ENCODE measurements around the gene GAB3. TPM values are rescaled to one million over a fixed set of nuclear protein-coding genes. Genes with fewer than 3 reads are reported as not detected.

GAB3 gene
- total RNA-seq, 1 donor from 2014 or later = 1.7 TPM

DNA sequence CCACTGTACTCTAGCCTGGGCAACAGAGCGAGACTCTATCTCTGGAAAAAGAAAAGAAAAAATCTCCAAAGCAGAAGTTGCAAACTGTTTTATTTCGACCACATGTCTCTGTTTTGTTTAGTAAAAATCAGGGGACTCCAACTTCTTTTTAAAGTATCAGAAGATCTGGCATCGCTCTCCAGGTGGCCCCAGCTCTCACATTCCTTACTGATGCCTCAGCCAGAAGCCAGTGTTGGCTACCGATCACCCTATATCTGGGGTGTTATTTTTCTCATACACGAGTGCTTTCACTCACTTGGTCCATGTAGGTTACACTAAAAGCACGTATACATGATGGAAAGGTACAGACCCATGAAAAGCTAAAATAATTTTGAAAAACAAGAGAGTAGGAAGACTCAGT lies 46.1 kb upstream of the GAB3 start:
- Histone ChIP-seq H3K4me1 (ENCODE audit: insufficient read depth, low read length) (peaks cover 14% of the 10 kb centered on the region), H3K9ac (ENCODE audit: low read length) (no peak overlapping the region), H3K79me2 (ENCODE audit: insufficient read depth, low read length) (no peaks in the 10 kb centered on the region), H3K4me2 (ENCODE audit: low read length) (peak overlapping the region; percentile 30), H3K27me3 (ENCODE audit: insufficient read depth, low read length) (no peaks in the 10 kb centered on the region), H3K27ac (ENCODE audit: low read depth, low read length) (no peak overlapping the region), H3K4me3 (ENCODE audit: insufficient read depth, low read depth, low read length) (no peak overlapping the region), H2AFZ (ENCODE audit: low read depth, low read length) (no peak overlapping the region), H3K9me3 (ENCODE audit: insufficient read depth, low read depth, low read length) (no peaks in the 10 kb centered on the region), H3K36me3 (ENCODE audit: insufficient read depth, low read length) (no peaks in the 10 kb centered on the region), H4K20me1 (ENCODE audit: insufficient read depth, low read length) (no peaks in the 10 kb centered on the region)
- peak; percentile 19 for DNase-seq (ENCODE audit: low read depth)
- peak; percentile 81 for FAIRE-seq
- TF ChIP-seq EZH2 (IDR thresholded peaks at IDR 0.05; ENCODE audit: insufficient read depth, low read length) = no peak
- TF ChIP-seq, protein P1, sequence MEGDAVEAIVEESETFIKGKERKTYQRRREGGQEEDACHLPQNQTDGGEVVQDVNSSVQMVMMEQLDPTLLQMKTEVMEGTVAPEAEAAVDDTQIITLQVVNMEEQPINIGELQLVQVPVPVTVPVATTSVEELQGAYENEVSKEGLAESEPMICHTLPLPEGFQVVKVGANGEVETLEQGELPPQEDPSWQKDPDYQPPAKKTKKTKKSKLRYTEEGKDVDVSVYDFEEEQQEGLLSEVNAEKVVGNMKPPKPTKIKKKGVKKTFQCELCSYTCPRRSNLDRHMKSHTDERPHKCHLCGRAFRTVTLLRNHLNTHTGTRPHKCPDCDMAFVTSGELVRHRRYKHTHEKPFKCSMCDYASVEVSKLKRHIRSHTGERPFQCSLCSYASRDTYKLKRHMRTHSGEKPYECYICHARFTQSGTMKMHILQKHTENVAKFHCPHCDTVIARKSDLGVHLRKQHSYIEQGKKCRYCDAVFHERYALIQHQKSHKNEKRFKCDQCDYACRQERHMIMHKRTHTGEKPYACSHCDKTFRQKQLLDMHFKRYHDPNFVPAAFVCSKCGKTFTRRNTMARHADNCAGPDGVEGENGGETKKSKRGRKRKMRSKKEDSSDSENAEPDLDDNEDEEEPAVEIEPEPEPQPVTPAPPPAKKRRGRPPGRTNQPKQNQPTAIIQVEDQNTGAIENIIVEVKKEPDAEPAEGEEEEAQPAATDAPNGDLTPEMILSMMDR (IDR thresholded peaks at IDR 0.05; ENCODE audit: insufficient read depth, low read depth, low read length) = no peak
- H3K36me3 Mint-ChIP-seq (ENCODE audit: low read depth, unreplicated experiment) = no peaks in the 10 kb centered on the region
- peaks cover 13% of the 10 kb centered on the region for H3K4me1 Mint-ChIP-seq (ENCODE audit: low read depth, unreplicated experiment)
- H3K4me3 Mint-ChIP-seq (ENCODE audit: unreplicated experiment) = no peak overlapping the region
- peak overlapping the region; percentile 73 for H3K27ac Mint-ChIP-seq (ENCODE audit: unreplicated experiment)
- H3K27me3 Mint-ChIP-seq (ENCODE audit: low read depth, unreplicated experiment) = no peaks in the 10 kb centered on the region
- H3K9me3 Mint-ChIP-seq (ENCODE audit: unreplicated experiment) = peaks cover 3% of the 10 kb centered on the region

- no peaks in the 10 kb centered on the region for H3K36me3 ChIP-seq (ENCODE audit: insufficient read depth, low read length)
- H3K9ac ChIP-seq (ENCODE audit: low read length) = no peak overlapping the region
- no peaks in the 10 kb centered on the region for H4K20me1 ChIP-seq (ENCODE audit: insufficient read depth, low read length)
- no peak overlapping the region for H3K27ac ChIP-seq (ENCODE audit: low read depth, low read length)
- DNase-seq (ENCODE audit: low read depth) (no peak), FAIRE-seq (peak; percentile 94)
- no peaks in the 10 kb centered on the region for H3K79me2 ChIP-seq (ENCODE audit: insufficient read depth, low read length)
- no peak overlapping the region for H3K4me2 ChIP-seq (ENCODE audit: low read length)
- peaks cover 3% of the 10 kb centered on the region for H3K9me3 Mint-ChIP-seq (ENCODE audit: unreplicated experiment)
- H3K36me3 Mint-ChIP-seq (ENCODE audit: low read depth, unreplicated experiment) = no peaks in the 10 kb centered on the region
- TF ChIP-seq, protein P1 (IDR thresholded peaks at IDR 0.05; ENCODE audit: insufficient read depth, low read depth, low read length) = no peak
- no peak for TF ChIP-seq EZH2 (IDR thresholded peaks at IDR 0.05; ENCODE audit: insufficient read depth, low read length)
- H3K27ac Mint-ChIP-seq (ENCODE audit: unreplicated experiment) = no peak overlapping the region
- no peaks in the 10 kb centered on the region for H3K27me3 ChIP-seq (ENCODE audit: insufficient read depth, low read length)
- no peaks in the 10 kb centered on the region for H3K9me3 ChIP-seq (ENCODE audit: insufficient read depth, low read depth, low read length)
- H2AFZ ChIP-seq (ENCODE audit: low read depth, low read length) = no peak overlapping the region
- H3K4me3 ChIP-seq (ENCODE audit: insufficient read depth, low read depth, low read length) = no peak overlapping the region
- no peaks in the 10 kb centered on the region for H3K27me3 Mint-ChIP-seq (ENCODE audit: low read depth, unreplicated experiment)
- H3K4me3 Mint-ChIP-seq (ENCODE audit: unreplicated experiment) = no peak overlapping the region
- H3K4me1 ChIP-seq (ENCODE audit: insufficient read depth, low read length) = peaks cover 12% of the 10 kb centered on the region
- H3K4me1 Mint-ChIP-seq (ENCODE audit: low read depth, unreplicated experiment) = peaks cover 13% of the 10 kb centered on the region
Observed at GRCh38 chrX:154795016-154795415, 44.1 kb upstream of the GAB3 start.

GRCh38 chrX:154793084-154793795 lies 42.4 kb upstream of the GAB3 start:
- H3K9me3 ChIP-seq (ENCODE audit: insufficient read depth, low read depth, low read length) = no peaks in the 10 kb centered on the region
- no peak overlapping the region for H3K27ac Mint-ChIP-seq (ENCODE audit: unreplicated experiment)
- no peak overlapping the region for H2AFZ ChIP-seq (ENCODE audit: low read depth, low read length)
- DNase-seq (ENCODE audit: low read depth) (no peak), FAIRE-seq (no peak)
- no peaks in the 10 kb centered on the region for H4K20me1 ChIP-seq (ENCODE audit: insufficient read depth, low read length)
- H3K27me3 Mint-ChIP-seq (ENCODE audit: low read depth, unreplicated experiment) = no peaks in the 10 kb centered on the region
- H3K27me3 ChIP-seq (ENCODE audit: insufficient read depth, low read length) = no peaks in the 10 kb centered on the region
- peaks cover 4% of the 10 kb centered on the region for H3K4me1 ChIP-seq (ENCODE audit: insufficient read depth, low read length)
- no peak overlapping the region for H3K27ac ChIP-seq (ENCODE audit: low read depth, low read length)
- H3K9me3 Mint-ChIP-seq (ENCODE audit: unreplicated experiment) = peaks cover 3% of the 10 kb centered on the region
- no peak overlapping the region for H3K4me2 ChIP-seq (ENCODE audit: low read length)
- no peaks in the 10 kb centered on the region for H3K36me3 ChIP-seq (ENCODE audit: insufficient read depth, low read length)
- no peak overlapping the region for H3K4me3 Mint-ChIP-seq (ENCODE audit: unreplicated experiment)
- H3K36me3 Mint-ChIP-seq (ENCODE audit: low read depth, unreplicated experiment) = no peaks in the 10 kb centered on the region
- H3K4me1 Mint-ChIP-seq (ENCODE audit: low read depth, unreplicated experiment) = peaks cover 7% of the 10 kb centered on the region
- no peak overlapping the region for H3K9ac ChIP-seq (ENCODE audit: low read length)
- no peak overlapping the region for H3K4me3 ChIP-seq (ENCODE audit: insufficient read depth, low read depth, low read length)
- TF ChIP-seq, protein P1 (IDR thresholded peaks at IDR 0.05; ENCODE audit: insufficient read depth, low read depth, low read length) = no peak
- TF ChIP-seq EZH2 (IDR thresholded peaks at IDR 0.05; ENCODE audit: insufficient read depth, low read length) = no peak
- H3K79me2 ChIP-seq (ENCODE audit: insufficient read depth, low read length) = no peaks in the 10 kb centered on the region

All from astrocyte (in vitro differentiated cells and primary cell).